Fibroblast of lung (primary cell): ENCODE measurements around the gene UPK1B. TPM values are rescaled to one million over a fixed set of nuclear protein-coding genes. Genes with fewer than 3 reads are reported as not detected.

Source experiments
- DNase-seq, 2 donors: peaks; one replicate each; pipeline versions ENCODE4 v3.0.0 to v3.0.0-alpha.2; 2010; ENCODE audit warnings: low read depth in 2 of 2
- H2AFZ ChIP-seq: 2 replicates; pipeline ENCODE4 v1.5.1; 2012; ENCODE audit warnings: low read length, control low read depth, inconsistent platforms
- H3K27ac ChIP-seq: 2 replicates; pipeline ENCODE4 v1.5.1; 2011; ENCODE audit warnings: low read length, control low read depth; ENCODE audit not compliant: insufficient read depth
- H3K27me3 ChIP-seq: 2 replicates; pipeline ENCODE4 v1.5.1; 2011; ENCODE audit warnings: mild to moderate bottlenecking, low read length; ENCODE audit not compliant: control insufficient read depth, insufficient read depth
- H3K36me3 ChIP-seq: 2 replicates; pipeline ENCODE4 v1.5.1; 2011; ENCODE audit warnings: low read length; ENCODE audit not compliant: control insufficient read depth, insufficient read depth
- H3K4me1 ChIP-seq: 2 replicates; pipeline ENCODE4 v1.5.1; 2011; ENCODE audit warnings: low read length; ENCODE audit not compliant: control insufficient read depth, insufficient read depth; ENCODE audit errors: extremely low read depth
- H3K4me2 ChIP-seq: 2 replicates; pipeline ENCODE4 v1.5.1; 2011; ENCODE audit warnings: low read length, control low read depth; ENCODE audit not compliant: insufficient read depth; ENCODE audit errors: extremely low read depth
- H3K4me3 ChIP-seq, 4 experiments: fragments of 200-600 bp in 1 of 4; sonication (generic) in 1 of 4; replicated peaks in 1 of 4; 2 replicates each; pipeline ENCODE4 v1.5.1; 2011 to 2016; ENCODE audit warnings: low read length in 4 of 4, low read depth in 3 of 4, mild to moderate bottlenecking in 3 of 4, control low read depth in 2 of 4, inconsistent platforms in 1 of 4, mixed read lengths in 1 of 4; ENCODE audit not compliant: insufficient read depth in 1 of 4; ENCODE audit errors: control extremely low read depth in 1 of 4
- H3K79me2 ChIP-seq: 2 replicates; pipeline ENCODE4 v1.5.1; 2012; ENCODE audit warnings: mild to moderate bottlenecking, low read length, inconsistent platforms; ENCODE audit not compliant: control insufficient read depth, insufficient read depth
- H3K9ac ChIP-seq: 2 replicates; pipeline ENCODE4 v1.5.1; 2011; ENCODE audit warnings: mild to moderate bottlenecking, low read length, control low read depth; ENCODE audit not compliant: insufficient read depth
- H3K9me3 ChIP-seq: 2 replicates; pipeline ENCODE4 v1.5.1; 2012; ENCODE audit warnings: low read depth, low read length; ENCODE audit not compliant: control insufficient read depth, insufficient read depth
- H4K20me1 ChIP-seq: 2 replicates; pipeline ENCODE4 v1.5.1; 2011; ENCODE audit warnings: low read length; ENCODE audit not compliant: control insufficient read depth, insufficient read depth; ENCODE audit errors: extremely low read depth
- CTCF ChIP-seq, 2 donors: IDR thresholded peaks in 1 of 2; conservative IDR thresholded peaks in 1 of 2; 1 replicate in 1 of 2; 2 replicates in 1 of 2; pipeline ENCODE4 v1.5.1; 2011 to 2012; ENCODE audit warnings: low read length in 2 of 2, control low read depth in 1 of 2, inconsistent platforms in 1 of 2, low read depth in 1 of 2, mild to moderate bottlenecking in 1 of 2
- EZH2 ChIP-seq: IDR thresholded peaks from 2 replicates; pipeline ENCODE4 v1.5.1; 2012; ENCODE audit warnings: low read length, control low read depth, mild to moderate bottlenecking; ENCODE audit errors: missing control alignments
- polyA plus RNA-seq, 2 donors: library from polyadenylated mRNA; depleted of rRNA in 1 of 2; stranded (reverse) in 1 of 2; unstranded in 1 of 2; fragments of >200 nt; gene quantifications; 2 replicates each; pipeline ENCODE4 v1.2.1, GENCODE V29; 2011 to 2012; ENCODE audit warnings: missing spikeins in 1 of 2
- total RNA-seq: library from RNA; depleted of rRNA; stranded (reverse); fragments of >200 nt; gene quantifications from 2 replicates; pipeline ENCODE4 v1.2.1, GENCODE V29; 2014

UPK1B gene
- total and polyA plus RNA-seq, 2 donors (not counting 1 experiment from before 2014, with no cell fraction given) = not detected

GRCh38 chr3:119187266-119187665 lies 13.9 kb downstream of the UPK1B start:
- no peak overlapping the region for H3K9ac ChIP-seq
- peak in 1 of 2 donors; percentile 34 for DNase-seq
- no peaks in the 10 kb centered on the region for H3K9me3 ChIP-seq
- no peak overlapping the region for H3K4me3 ChIP-seq
- no peaks in the 10 kb centered on the region for H3K27me3 ChIP-seq
- H2AFZ ChIP-seq = no peak overlapping the region
- H3K36me3 ChIP-seq = no peaks in the 10 kb centered on the region
- no peaks in the 10 kb centered on the region for H3K79me2 ChIP-seq
- no peaks in the 10 kb centered on the region for H3K4me1 ChIP-seq
- H4K20me1 ChIP-seq = no peaks in the 10 kb centered on the region
- no peak overlapping the region for H3K4me2 ChIP-seq
- H3K27ac ChIP-seq = no peak overlapping the region
- no peak for TF ChIP-seq CTCF (conservative IDR thresholded peaks at IDR 0.05 in 1 of 2, IDR thresholded peaks at IDR 0.05 in 1 of 2; ENCODE audit: low read depth in 1 of 2, low read length in 2 of 2)
- TF ChIP-seq EZH2 = no peak

- Histone ChIP-seq H3K27ac (no peak overlapping the region), H3K9ac (no peak overlapping the region), H2AFZ (no peak overlapping the region), H3K36me3 (no peaks in the 10 kb centered on the region), H3K9me3 (no peaks in the 10 kb centered on the region), H3K4me2 (no peak overlapping the region), H3K4me3 (no peak overlapping the region), H3K4me1 (no peaks in the 10 kb centered on the region), H4K20me1 (no peaks in the 10 kb centered on the region), H3K79me2 (no peaks in the 10 kb centered on the region), H3K27me3 (no peaks in the 10 kb centered on the region)
- no peak for TF ChIP-seq EZH2
- no peak for TF ChIP-seq CTCF (conservative IDR thresholded peaks at IDR 0.05 in 1 of 2, IDR thresholded peaks at IDR 0.05 in 1 of 2; ENCODE audit: low read depth in 1 of 2, low read length in 2 of 2)
- DNase-seq = no peak
Observed at GRCh38 chr3:119191800-119192199, 18.4 kb downstream of the UPK1B start.

- H2AFZ ChIP-seq = no peak overlapping the region
- H3K79me2 ChIP-seq = no peaks in the 10 kb centered on the region
- no peak overlapping the region for H3K9ac ChIP-seq
- no peaks in the 10 kb centered on the region for H3K36me3 ChIP-seq
- H3K4me1 ChIP-seq = no peaks in the 10 kb centered on the region
- no peak overlapping the region for H3K27ac ChIP-seq
- no peak overlapping the region for H3K4me3 ChIP-seq
- H3K9me3 ChIP-seq = no peaks in the 10 kb centered on the region
- H3K27me3 ChIP-seq = no peaks in the 10 kb centered on the region
- no peak for TF ChIP-seq EZH2
- TF ChIP-seq CTCF (conservative IDR thresholded peaks at IDR 0.05 in 1 of 2, IDR thresholded peaks at IDR 0.05 in 1 of 2; ENCODE audit: low read depth in 1 of 2, low read length in 2 of 2) = no peak
- no peaks in the 10 kb centered on the region for H4K20me1 ChIP-seq
- no peak overlapping the region for H3K4me2 ChIP-seq
- peak in 1 of 2 donors; percentile 54 for DNase-seq
Observed at GRCh38 chr3:119194237-119195150, 21.1 kb downstream of the UPK1B start.
